LNCAP (cell line): ENCODE measurements around the gene GRIN2A.

ENCODE experiments used
- TF ChIP-seq, protein P1 (sequence below): fragments of 450-650 bp; IDR thresholded peaks from 2 replicates; pipeline ENCODE4 v1.5.1; 2017; ENCODE audit warnings: mild to moderate bottlenecking

The GRIN2A gene

DNA sequence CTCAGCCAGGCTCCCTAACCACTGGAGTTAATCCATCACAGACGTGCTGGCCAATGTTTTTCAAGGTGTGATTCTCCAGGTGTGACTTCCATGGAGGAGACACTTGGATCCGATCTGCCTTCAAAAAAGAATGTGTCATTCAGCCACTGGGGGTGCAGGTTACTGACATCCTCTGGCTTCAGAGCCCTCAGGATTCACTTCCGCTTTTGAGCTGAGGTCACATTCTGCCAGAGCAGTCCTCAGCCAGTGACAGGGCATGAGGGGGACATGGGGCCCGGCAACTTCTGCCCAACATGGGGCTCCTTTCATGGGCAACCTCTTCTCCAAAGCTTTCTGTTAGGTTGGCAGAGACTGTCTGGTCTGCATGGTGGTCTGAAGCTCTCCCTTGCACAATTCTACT is 81.4 kb downstream of the GRIN2A start:
- TF ChIP-seq, protein P1, sequence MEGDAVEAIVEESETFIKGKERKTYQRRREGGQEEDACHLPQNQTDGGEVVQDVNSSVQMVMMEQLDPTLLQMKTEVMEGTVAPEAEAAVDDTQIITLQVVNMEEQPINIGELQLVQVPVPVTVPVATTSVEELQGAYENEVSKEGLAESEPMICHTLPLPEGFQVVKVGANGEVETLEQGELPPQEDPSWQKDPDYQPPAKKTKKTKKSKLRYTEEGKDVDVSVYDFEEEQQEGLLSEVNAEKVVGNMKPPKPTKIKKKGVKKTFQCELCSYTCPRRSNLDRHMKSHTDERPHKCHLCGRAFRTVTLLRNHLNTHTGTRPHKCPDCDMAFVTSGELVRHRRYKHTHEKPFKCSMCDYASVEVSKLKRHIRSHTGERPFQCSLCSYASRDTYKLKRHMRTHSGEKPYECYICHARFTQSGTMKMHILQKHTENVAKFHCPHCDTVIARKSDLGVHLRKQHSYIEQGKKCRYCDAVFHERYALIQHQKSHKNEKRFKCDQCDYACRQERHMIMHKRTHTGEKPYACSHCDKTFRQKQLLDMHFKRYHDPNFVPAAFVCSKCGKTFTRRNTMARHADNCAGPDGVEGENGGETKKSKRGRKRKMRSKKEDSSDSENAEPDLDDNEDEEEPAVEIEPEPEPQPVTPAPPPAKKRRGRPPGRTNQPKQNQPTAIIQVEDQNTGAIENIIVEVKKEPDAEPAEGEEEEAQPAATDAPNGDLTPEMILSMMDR = no peak

DNA sequence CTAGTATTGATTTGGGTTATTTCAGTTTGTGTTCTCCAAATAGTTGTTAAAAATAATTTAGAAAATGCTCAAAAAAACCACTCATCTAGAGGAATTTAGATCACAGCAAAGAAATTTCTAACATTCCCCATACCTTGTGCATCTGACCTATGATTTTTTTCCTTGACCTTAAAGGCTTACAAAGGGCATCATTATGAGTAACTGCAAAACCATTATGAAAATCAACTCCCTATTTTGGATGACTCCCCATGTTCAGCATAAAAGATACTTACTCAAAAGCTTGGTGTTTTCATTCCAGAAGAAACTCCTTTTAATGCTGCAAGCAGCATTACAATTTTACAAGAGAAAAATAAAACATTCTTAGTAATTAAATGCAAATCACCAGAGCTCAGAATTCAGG is 83.2 kb downstream of the GRIN2A start:
- TF ChIP-seq, protein P1 = no peak

DNA sequence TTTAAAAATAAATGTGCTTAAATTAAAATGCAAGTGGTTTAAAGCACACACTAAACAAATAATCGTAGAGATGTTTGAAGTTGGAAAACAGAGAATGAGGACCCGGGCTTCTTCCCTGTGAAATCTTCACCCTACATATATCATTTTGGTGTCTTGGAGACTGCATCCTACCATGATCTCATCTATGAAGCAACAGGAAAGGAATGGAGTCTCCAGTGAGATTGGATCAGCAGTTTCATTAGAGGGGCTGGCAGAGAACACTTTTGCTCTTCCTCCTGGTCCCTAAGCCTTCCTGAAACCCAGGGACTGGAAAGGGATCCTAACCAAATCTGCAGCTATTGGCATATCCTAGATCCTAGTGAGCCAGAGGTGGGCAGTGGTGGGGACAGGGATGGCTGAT is 85.0 kb downstream of the GRIN2A start:
- TF ChIP-seq, protein P1 = no peak

DNA sequence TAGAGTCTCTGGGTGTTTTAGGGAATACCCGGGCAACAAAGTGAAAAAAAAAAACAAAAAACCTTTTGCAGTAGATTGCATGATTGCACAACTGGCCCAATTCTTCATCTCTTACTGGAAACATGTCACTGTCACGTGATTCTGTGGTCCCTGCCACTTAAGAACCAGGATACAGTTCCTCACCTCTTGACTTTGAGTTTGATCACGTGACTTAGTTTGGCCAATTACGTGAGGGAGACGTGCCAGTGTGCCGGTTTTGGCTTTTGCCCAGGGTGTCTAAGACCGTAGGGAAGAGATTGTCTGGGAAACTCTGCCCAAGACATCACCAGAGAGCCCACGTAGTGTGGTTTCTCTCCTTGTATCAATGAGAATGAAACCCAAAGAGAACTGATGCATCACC is 88.7 kb downstream of the GRIN2A start:
- TF ChIP-seq, protein P1 = no peak

DNA sequence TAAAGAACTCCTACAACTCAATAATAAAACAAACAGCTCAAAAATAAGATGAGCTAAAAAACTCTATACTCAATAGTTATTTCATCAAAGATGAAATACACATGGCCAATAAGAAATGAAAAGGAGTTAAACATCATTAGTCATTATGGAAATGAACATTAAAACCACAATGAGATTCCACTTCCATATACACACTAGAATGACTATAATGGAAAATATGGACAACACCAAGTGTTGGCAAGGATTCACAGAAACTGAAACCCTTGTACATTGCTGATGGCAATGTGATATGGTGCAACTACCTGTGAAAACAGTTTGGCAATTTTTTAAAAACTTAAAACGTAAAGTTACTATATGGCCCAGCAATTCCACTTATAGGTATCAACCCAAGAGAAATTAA is 91.4 kb downstream of the GRIN2A start:
- TF ChIP-seq, protein P1 = no peak

DNA sequence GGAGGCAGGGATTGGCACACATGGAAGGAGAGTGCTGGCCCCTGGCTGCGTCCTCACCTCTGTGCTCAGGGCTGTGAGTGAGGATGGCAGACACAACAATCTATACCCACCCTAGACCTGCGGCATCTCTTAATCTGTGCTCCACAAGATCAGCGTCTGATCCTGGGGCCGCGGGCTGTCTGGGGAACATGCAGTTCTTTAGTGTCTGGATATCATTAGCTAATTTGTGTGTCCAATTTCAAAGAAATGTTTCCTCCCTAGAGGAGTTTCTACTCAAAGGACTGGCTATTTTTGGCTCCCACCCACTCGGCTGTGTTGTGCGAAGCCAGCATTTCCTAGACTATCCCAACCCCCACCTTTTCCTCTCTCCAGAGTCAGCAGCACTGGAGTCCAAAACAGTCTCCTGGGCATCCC is 93.8 kb downstream of the GRIN2A start:
- TF ChIP-seq, protein P1 = no peak

DNA sequence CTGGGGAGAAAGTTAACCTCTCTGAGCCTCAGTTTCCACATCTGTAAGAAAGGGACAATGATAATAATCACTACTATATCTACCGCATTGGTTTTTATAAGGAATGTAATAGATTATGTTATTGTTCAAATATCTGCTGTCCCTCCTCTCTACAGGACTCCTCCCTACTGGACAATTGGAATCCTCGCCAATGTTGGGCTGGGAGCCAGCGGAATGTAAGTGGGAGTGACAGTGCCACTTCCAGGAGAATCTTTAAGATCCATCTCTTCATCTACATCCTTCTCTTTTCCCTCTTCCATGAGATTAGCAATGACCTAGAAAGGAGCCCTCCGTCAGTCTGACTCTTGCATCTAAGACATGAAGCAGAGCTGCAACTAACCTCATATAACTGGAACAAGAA is 95.1 kb downstream of the GRIN2A start:
- TF ChIP-seq, protein P1 = no peak

DNA sequence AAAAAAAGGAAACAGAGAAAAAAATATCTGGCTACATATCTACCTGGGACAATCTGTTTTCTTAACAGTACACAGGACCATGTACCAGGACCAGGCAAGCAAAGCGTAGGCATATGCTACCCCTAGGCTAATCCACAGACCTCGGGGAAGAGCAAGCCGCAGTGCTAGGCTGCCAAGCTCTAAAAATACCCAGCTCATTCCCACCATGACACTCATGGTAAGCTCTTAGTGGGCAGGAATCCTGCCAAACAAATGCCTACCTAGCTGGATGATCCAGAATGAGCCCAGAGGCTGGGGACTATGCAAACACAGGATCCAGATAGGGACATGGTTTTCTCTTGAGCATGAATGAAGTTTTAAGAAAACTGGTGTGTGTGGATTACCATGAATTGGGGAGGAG is 95.6 kb downstream of the GRIN2A start:
- TF ChIP-seq, protein P1 = no peak
